GM23248 (cell line): ENCODE measurements around the gene UBP1.

Source experiments
- EZH2 ChIP-seq: fragments of 200-600 bp; sonication (generic); IDR thresholded peaks from 2 replicates; pipeline ENCODE4 v1.6.1; 2018; ENCODE audit warnings: antibody characterized with exemption, mild to moderate bottlenecking; ENCODE audit not compliant: insufficient read depth, poor library complexity, severe bottlenecking
- EZH2phosphoT487 ChIP-seq: fragments of 200-600 bp; sonication (generic); IDR thresholded peaks from 2 replicates; pipeline ENCODE4 v1.6.1; 2018; ENCODE audit warnings: antibody characterized with exemption, moderate library complexity, mild to moderate bottlenecking, low read depth; ENCODE audit not compliant: insufficient read depth

GRCh38 chr3:33438284-33438668, 1.9 kb downstream of the UBP1 start:
- no peak for TF ChIP-seq EZH2
- no peak for TF ChIP-seq EZH2phosphoT487
